OCI-LY3 (cell line): ENCODE measurements around the gene GPHN.

Experiments
- EZH2phosphoT487 ChIP-seq: fragments of 200-600 bp; shearing (Covaris generic); IDR thresholded peaks from 2 replicates; pipeline ENCODE4 v1.6.1; 2018; ENCODE audit warnings: antibody characterized with exemption, mixed run types, low read depth
- TF ChIP-seq, protein P1 (sequence below): fragments of 200-600, 300-600 bp; sonication (generic); IDR thresholded peaks from 2 replicates; pipeline ENCODE4 v1.5.1; 2014; ENCODE audit warnings: antibody characterized with exemption, low read length, low read depth

DNA sequence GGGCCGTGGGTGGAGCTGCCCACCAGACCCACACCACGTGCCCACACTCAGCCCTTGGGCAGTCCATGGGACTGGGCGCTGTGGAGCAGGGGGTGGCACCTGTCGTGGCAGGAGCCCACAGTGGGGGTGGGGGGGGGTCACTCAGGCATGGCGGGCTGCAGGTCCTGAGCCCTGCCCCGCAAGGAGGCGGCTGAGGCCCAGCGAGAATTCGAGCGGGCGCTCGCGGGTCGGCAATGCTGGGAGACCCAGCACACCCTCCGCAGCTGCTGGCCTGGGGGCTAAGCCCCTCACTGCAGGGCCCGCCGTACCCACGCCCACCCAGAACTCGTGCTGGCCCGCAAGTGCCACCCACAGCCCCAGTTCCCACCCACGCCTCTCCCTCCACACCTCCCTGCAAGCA, 548.7 kb downstream of the GPHN start:
- TF ChIP-seq, protein P1, sequence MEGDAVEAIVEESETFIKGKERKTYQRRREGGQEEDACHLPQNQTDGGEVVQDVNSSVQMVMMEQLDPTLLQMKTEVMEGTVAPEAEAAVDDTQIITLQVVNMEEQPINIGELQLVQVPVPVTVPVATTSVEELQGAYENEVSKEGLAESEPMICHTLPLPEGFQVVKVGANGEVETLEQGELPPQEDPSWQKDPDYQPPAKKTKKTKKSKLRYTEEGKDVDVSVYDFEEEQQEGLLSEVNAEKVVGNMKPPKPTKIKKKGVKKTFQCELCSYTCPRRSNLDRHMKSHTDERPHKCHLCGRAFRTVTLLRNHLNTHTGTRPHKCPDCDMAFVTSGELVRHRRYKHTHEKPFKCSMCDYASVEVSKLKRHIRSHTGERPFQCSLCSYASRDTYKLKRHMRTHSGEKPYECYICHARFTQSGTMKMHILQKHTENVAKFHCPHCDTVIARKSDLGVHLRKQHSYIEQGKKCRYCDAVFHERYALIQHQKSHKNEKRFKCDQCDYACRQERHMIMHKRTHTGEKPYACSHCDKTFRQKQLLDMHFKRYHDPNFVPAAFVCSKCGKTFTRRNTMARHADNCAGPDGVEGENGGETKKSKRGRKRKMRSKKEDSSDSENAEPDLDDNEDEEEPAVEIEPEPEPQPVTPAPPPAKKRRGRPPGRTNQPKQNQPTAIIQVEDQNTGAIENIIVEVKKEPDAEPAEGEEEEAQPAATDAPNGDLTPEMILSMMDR = no peak
- TF ChIP-seq EZH2phosphoT487 = no peak
